WTC11 (cell line): ENCODE measurements around the gene OSBP2. TPM values are rescaled to one million over a fixed set of nuclear protein-coding genes. Genes with fewer than 3 reads are reported as not detected.

Experiments used
- ATAC-seq: fragments of 200-7000 bp; cut with Tn5 transposase; 2 replicates; pipeline ENCODE4 v1.10.0; 2021; ENCODE audit warnings: mild to moderate bottlenecking, moderate library complexity
- CTCF ChIA-PET: fragments of 300-600 bp; sonication (Branson Sonifier 250); formaldehyde crosslinking; loops from one replicate; lab custom pipeline; 2021; ENCODE audit warnings: antibody characterized with exemption; lab: Charles Lee
- POLR2A ChIA-PET: fragments of 350-600 bp; sonication (Branson Sonifier 250); formaldehyde crosslinking; loops from one replicate; lab custom pipeline; 2021; ENCODE audit warnings: antibody characterized with exemption; lab: Charles Lee
- DNase-seq: peaks from one replicate; pipeline ENCODE4 v3.0.0; 2021; ENCODE audit warnings: low spot score
- H3K27ac Mint-ChIP-seq: 2 replicates; pipeline ENCODE4 v1.8.0; 2021; ENCODE audit warnings: mixed read lengths
- H3K27me3 Mint-ChIP-seq: 2 replicates; pipeline ENCODE4 v1.8.0; 2021; ENCODE audit warnings: low read depth, mild to moderate bottlenecking, moderate library complexity, mixed read lengths
- H3K36me3 Mint-ChIP-seq: 2 replicates; pipeline ENCODE4 v1.8.0; 2021; ENCODE audit warnings: mixed read lengths
- H3K4me1 Mint-ChIP-seq: 2 replicates; pipeline ENCODE4 v1.8.0; 2022; ENCODE audit warnings: mixed read lengths
- H3K4me3 Mint-ChIP-seq: 2 replicates; pipeline ENCODE4 v1.8.0; 2021; ENCODE audit warnings: mild to moderate bottlenecking, moderate library complexity, mixed read lengths
- H3K9me3 Mint-ChIP-seq: 2 replicates; pipeline ENCODE4 v1.8.0; 2021; ENCODE audit warnings: mixed read lengths
- CBFB ChIP-seq: sonication (generic); formaldehyde crosslinking; IDR thresholded peaks from 2 replicates; pipeline ENCODE4 v1.8.1; 2022; ENCODE audit warnings: mild to moderate bottlenecking, low read depth, missing genetic modification reagents
- ESRRA ChIP-seq: sonication (generic); formaldehyde crosslinking; IDR thresholded peaks from 2 replicates; pipeline ENCODE4 v1.8.1; 2022; ENCODE audit warnings: mild to moderate bottlenecking, missing genetic modification reagents, borderline replicate concordance
- FOXP1 ChIP-seq: sonication (generic); formaldehyde crosslinking; IDR thresholded peaks from 2 replicates; pipeline ENCODE4 v1.8.0; 2022; ENCODE audit warnings: missing genetic modification reagents, mild to moderate bottlenecking, moderate library complexity, borderline replicate concordance
- IRF2 ChIP-seq: sonication (generic); formaldehyde crosslinking; IDR thresholded peaks from 2 replicates; pipeline ENCODE4 v1.8.0; 2022; ENCODE audit warnings: low read depth, missing genetic modification reagents, borderline replicate concordance
- NR2C2 ChIP-seq: sonication (generic); formaldehyde crosslinking; IDR thresholded peaks from 2 replicates; pipeline ENCODE4 v1.8.0; 2022; ENCODE audit warnings: mild to moderate bottlenecking, missing genetic modification reagents
- TCF7 ChIP-seq: sonication (generic); formaldehyde crosslinking; IDR thresholded peaks from 2 replicates; pipeline ENCODE4 v1.8.0; 2022; ENCODE audit warnings: mild to moderate bottlenecking, low read depth, missing genetic modification reagents, moderate library complexity
- ZBTB21 ChIP-seq: sonication (generic); formaldehyde crosslinking; IDR thresholded peaks from 2 replicates; pipeline ENCODE4 v1.8.1; 2023; ENCODE audit warnings: mild to moderate bottlenecking, missing genetic modification reagents, borderline replicate concordance
- ZNF263 ChIP-seq: sonication (generic); formaldehyde crosslinking; IDR thresholded peaks from 2 replicates; pipeline ENCODE4 v1.8.1; 2022; ENCODE audit warnings: low read depth, mild to moderate bottlenecking, moderate library complexity, missing genetic modification reagents
- ZNF423 ChIP-seq: fragments of 250-450 bp; sonication (Bioruptor Pico); IDR thresholded peaks from 2 replicates; pipeline ENCODE4 v2.1.2; 2022; ENCODE audit warnings: mild to moderate bottlenecking, moderate library complexity
- total RNA-seq: library from RNA; stranded (reverse); gene quantifications from 3 replicates; pipeline ENCODE4 v1.2.3, GENCODE V29; 2021
- TF ChIP-seq, protein P1 (sequence below): fragments of 250-450 bp; sonication (Bioruptor Pico); IDR thresholded peaks from 2 replicates; pipeline ENCODE4 v1.9.0; 2021; ENCODE audit warnings: mild to moderate bottlenecking
- TF ChIP-seq, protein P2 (sequence below): sonication (generic); formaldehyde crosslinking; IDR thresholded peaks from 2 replicates; pipeline ENCODE4 v1.8.0; 2022; ENCODE audit warnings: mild to moderate bottlenecking, missing genetic modification reagents
- TF ChIP-seq, protein P3 (sequence below): sonication (generic); formaldehyde crosslinking; IDR thresholded peaks from 2 replicates; pipeline ENCODE4 v1.8.1; 2023; ENCODE audit warnings: mild to moderate bottlenecking, missing genetic modification reagents, moderate library complexity
- TF ChIP-seq, protein P4 (sequence below): sonication (generic); formaldehyde crosslinking; IDR thresholded peaks from 2 replicates; pipeline ENCODE4 v1.8.1; 2023; ENCODE audit warnings: mild to moderate bottlenecking, missing genetic modification reagents, moderate library complexity
- TF ChIP-seq, protein P5 (sequence below): sonication (generic); formaldehyde crosslinking; IDR thresholded peaks from 2 replicates; pipeline ENCODE4 v1.8.1; 2023; ENCODE audit warnings: mild to moderate bottlenecking, missing genetic modification reagents
- TF ChIP-seq, protein P6 (sequence below): sonication (generic); formaldehyde crosslinking; IDR thresholded peaks from 2 replicates; pipeline ENCODE4 v1.8.1; 2022; ENCODE audit warnings: low read depth, mild to moderate bottlenecking, moderate library complexity, missing genetic modification reagents, borderline replicate concordance
- TF ChIP-seq, protein P7 (sequence below): sonication (generic); formaldehyde crosslinking; IDR thresholded peaks from 2 replicates; pipeline ENCODE4 v1.8.1; 2022; ENCODE audit warnings: mild to moderate bottlenecking, missing genetic modification reagents, moderate library complexity, borderline replicate concordance
- TF ChIP-seq, protein P8 (sequence below): sonication (generic); formaldehyde crosslinking; conservative IDR thresholded peaks from 2 replicates; pipeline ENCODE4 v1.8.1; 2022; ENCODE audit warnings: mild to moderate bottlenecking, missing genetic modification reagents

OSBP2 gene
- total RNA-seq, 1 experiment from 2014 or later, result 4.1 TPM

DNA sequence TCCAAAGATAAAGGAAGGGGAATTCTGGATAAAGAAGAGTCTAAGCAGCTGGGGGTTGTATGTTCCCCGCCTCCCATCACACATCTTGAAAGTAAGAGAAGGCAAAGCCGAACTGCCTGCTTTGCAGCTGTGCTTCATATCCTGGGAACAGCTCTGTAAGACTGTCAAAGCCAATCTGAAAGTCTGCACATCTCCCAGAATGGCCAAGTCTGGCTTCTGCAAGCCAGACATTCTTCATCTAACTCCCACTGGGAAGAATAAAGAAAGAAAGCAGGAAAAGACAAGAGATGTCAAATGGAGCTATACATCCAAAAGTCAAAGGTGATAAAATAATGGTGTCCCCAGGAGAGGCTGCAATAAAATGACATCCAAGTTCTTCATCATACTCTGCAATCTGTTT lies 258.5 kb downstream of the OSBP2 start:
- H3K27ac Mint-ChIP-seq, result no peak overlapping the region
- no peaks in the 10 kb centered on the region for H3K4me1 Mint-ChIP-seq
- TF ChIP-seq, protein P1, sequence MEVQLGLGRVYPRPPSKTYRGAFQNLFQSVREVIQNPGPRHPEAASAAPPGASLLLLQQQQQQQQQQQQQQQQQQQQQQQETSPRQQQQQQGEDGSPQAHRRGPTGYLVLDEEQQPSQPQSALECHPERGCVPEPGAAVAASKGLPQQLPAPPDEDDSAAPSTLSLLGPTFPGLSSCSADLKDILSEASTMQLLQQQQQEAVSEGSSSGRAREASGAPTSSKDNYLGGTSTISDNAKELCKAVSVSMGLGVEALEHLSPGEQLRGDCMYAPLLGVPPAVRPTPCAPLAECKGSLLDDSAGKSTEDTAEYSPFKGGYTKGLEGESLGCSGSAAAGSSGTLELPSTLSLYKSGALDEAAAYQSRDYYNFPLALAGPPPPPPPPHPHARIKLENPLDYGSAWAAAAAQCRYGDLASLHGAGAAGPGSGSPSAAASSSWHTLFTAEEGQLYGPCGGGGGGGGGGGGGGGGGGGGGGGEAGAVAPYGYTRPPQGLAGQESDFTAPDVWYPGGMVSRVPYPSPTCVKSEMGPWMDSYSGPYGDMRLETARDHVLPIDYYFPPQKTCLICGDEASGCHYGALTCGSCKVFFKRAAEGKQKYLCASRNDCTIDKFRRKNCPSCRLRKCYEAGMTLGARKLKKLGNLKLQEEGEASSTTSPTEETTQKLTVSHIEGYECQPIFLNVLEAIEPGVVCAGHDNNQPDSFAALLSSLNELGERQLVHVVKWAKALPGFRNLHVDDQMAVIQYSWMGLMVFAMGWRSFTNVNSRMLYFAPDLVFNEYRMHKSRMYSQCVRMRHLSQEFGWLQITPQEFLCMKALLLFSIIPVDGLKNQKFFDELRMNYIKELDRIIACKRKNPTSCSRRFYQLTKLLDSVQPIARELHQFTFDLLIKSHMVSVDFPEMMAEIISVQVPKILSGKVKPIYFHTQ (CRISPR knock-in tag), result no peak
- TF ChIP-seq, protein P2, sequence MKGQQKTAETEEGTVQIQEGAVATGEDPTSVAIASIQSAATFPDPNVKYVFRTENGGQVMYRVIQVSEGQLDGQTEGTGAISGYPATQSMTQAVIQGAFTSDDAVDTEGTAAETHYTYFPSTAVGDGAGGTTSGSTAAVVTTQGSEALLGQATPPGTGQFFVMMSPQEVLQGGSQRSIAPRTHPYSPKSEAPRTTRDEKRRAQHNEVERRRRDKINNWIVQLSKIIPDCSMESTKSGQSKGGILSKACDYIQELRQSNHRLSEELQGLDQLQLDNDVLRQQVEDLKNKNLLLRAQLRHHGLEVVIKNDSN (CRISPR knock-in tag), result no peak
- TF ChIP-seq, protein P3, sequence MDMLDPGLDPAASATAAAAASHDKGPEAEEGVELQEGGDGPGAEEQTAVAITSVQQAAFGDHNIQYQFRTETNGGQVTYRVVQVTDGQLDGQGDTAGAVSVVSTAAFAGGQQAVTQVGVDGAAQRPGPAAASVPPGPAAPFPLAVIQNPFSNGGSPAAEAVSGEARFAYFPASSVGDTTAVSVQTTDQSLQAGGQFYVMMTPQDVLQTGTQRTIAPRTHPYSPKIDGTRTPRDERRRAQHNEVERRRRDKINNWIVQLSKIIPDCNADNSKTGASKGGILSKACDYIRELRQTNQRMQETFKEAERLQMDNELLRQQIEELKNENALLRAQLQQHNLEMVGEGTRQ, result no peak
- TF ChIP-seq ZNF423 (CRISPR knock-in tag) (no peak), ZNF263 (CRISPR knock-in tag) (no peak), CBFB (CRISPR knock-in tag) (no peak), FOXP1 (CRISPR knock-in tag) (no peak), ESRRA (CRISPR knock-in tag) (no peak), IRF2 (CRISPR knock-in tag) (no peak), TCF7 (no peak), ZBTB21 (no peak), NR2C2 (CRISPR knock-in tag) (no peak)
- TF ChIP-seq, protein P4, sequence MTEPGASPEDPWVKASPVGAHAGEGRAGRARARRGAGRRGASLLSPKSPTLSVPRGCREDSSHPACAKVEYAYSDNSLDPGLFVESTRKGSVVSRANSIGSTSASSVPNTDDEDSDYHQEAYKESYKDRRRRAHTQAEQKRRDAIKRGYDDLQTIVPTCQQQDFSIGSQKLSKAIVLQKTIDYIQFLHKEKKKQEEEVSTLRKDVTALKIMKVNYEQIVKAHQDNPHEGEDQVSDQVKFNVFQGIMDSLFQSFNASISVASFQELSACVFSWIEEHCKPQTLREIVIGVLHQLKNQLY (CRISPR knock-in tag), result no peak
- TF ChIP-seq, protein P5, sequence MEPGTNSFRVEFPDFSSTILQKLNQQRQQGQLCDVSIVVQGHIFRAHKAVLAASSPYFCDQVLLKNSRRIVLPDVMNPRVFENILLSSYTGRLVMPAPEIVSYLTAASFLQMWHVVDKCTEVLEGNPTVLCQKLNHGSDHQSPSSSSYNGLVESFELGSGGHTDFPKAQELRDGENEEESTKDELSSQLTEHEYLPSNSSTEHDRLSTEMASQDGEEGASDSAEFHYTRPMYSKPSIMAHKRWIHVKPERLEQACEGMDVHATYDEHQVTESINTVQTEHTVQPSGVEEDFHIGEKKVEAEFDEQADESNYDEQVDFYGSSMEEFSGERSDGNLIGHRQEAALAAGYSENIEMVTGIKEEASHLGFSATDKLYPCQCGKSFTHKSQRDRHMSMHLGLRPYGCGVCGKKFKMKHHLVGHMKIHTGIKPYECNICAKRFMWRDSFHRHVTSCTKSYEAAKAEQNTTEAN (CRISPR knock-in tag), result no peak
- TF ChIP-seq, protein P6, sequence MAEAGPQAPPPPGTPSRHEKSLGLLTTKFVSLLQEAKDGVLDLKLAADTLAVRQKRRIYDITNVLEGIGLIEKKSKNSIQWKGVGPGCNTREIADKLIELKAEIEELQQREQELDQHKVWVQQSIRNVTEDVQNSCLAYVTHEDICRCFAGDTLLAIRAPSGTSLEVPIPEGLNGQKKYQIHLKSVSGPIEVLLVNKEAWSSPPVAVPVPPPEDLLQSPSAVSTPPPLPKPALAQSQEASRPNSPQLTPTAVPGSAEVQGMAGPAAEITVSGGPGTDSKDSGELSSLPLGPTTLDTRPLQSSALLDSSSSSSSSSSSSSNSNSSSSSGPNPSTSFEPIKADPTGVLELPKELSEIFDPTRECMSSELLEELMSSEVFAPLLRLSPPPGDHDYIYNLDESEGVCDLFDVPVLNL (CRISPR knock-in tag), result no peak
- TF ChIP-seq, protein P7, sequence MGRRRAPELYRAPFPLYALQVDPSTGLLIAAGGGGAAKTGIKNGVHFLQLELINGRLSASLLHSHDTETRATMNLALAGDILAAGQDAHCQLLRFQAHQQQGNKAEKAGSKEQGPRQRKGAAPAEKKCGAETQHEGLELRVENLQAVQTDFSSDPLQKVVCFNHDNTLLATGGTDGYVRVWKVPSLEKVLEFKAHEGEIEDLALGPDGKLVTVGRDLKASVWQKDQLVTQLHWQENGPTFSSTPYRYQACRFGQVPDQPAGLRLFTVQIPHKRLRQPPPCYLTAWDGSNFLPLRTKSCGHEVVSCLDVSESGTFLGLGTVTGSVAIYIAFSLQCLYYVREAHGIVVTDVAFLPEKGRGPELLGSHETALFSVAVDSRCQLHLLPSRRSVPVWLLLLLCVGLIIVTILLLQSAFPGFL (CRISPR knock-in tag), result no peak
- TF ChIP-seq, protein P8, sequence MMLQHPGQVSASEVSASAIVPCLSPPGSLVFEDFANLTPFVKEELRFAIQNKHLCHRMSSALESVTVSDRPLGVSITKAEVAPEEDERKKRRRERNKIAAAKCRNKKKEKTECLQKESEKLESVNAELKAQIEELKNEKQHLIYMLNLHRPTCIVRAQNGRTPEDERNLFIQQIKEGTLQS (CRISPR knock-in tag), result no peak
- ChIA-PET CTCF (no interaction called here), POLR2A (no interaction called here)
- no peaks in the 10 kb centered on the region for H3K9me3 Mint-ChIP-seq
- no peak for DNase-seq
- no peak overlapping the region for H3K4me3 Mint-ChIP-seq
- peaks cover 74% of the 10 kb centered on the region for H3K36me3 Mint-ChIP-seq
- H3K27me3 Mint-ChIP-seq, result no peaks in the 10 kb centered on the region
- no peak for ATAC-seq
